Amygdala (tissue), 56 donors: ENCODE data around the gene APOLD1.
"Not testable (repeated sequence)": the region's sequence is repeated elsewhere in the genome, so short reads cannot be mapped to it uniquely, and the experiment has no call there.

ENCODE experiments used
- DNase-seq, 56 donors: peaks; one replicate each; lab custom pipeline; 2025; lab: John Stamatoyannopoulos, UW

APOLD1 gene, protein sequence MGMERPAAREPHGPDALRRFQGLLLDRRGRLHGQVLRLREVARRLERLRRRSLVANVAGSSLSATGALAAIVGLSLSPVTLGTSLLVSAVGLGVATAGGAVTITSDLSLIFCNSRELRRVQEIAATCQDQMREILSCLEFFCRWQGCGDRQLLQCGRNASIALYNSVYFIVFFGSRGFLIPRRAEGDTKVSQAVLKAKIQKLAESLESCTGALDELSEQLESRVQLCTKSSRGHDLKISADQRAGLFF

DNA sequence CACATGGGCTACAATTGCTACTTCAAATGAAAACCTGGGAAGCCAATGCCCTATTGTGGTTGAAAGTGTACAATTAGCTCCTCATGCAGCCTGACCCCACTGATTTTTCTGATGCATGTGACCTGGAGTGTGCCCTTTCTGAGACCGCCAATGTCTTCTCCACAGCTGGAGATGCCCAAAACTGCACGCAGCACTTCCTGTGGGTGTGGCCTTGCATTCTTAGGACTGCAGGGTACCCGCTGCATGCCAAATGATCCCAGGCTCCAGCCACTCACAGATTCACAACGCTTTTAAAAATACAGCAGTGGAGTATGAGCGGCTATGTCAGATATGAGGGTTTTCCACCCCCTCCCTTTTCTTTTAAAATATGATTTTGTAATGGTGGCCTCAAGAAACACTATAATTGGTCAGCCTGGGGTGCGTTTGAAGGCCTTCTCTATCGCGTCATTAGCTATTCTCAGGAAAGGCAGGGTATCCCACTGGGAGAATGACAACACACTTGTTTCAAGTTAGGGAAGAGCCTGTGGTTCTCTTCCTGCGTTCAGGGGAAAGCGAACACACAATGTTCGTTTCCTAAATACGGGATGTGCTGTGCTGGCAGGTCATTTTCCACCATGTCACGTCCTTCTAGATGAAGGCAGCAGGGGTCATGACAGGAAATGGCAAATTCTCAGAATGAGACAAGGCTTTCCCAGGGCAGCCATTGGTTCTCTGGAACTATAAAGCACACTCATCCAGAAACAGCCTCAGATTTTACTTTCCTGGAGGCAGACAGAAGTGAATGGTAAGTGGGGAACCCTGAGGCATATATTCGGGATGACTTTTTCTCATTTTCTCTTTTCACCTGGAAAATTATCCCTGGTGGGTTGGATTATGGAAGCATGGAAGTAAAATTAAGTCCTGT, at the start of gene APOLD1:
Gene APOLD1, plus strand, starts transcription at position 749 of the 904 bp plus-strand sequence. Its CDS starts 33 bp downstream, at position 782.
- DNase-seq, result no peak

DNA sequence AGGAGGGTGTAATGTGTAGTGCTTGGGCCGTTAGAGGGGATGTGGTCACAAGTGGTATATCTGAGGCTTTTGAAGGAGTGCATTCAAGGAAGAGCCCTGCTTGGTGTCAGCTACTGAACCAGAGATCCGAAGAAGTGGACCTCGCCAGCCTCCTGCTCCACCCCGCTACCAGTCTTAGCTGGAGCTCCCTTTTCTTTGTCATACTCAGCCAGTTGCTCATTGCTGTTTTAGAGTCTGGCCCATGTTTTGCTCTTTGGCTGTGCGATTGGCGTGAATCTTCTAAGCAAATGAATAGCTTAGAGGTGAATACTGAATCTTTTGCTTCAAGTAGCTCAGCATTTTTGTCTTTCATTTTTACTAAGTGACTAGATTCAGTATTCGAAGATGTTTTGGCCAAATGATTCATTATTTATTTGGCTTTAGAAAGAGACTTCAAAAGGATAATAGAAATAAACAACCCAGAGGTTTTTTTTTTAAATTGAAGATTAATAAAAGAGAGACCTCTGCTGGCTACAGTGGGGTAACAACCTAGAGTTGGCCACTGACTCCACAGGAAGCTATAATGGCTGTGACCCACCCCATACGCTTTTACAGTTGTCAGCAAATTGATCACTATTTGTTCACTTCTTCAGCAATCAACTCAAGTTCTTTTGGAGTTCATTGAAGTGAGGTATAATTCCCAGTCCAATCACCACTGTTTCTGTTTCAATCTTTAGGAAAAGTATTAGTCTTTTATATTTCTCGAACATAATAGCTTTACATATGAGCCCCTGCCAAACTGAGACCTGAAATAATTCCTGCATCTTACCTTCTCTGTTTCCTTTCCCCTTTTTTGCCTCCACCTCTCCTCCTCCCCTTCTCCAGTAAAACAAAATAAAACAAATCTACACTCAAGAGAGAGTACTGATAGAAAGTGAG, 48.4 kb upstream of the APOLD1 start:
- DNase-seq, result peak in 1 of 56 donors; percentile 14

DNA sequence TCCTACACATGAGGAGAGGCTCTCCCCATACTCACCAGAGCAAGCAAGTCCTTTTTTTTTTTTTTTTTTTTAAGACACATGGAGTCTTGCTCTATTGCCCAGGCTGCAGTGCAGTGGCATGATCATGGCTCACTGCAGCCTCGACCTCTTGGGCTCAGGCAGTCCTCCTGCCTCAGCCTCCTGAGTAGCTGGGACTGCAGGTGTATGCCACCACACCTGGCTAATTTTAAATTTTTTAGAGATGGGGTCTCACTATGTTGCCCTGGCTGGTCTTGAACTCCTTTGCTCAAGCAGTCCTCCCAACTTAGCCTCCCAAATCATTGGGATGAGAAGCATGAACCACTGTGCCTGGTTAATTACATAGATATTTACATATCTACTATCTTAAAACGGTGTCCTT, 47.3 kb upstream of the APOLD1 start:
- not testable (repeated sequence) for DNase-seq

DNA sequence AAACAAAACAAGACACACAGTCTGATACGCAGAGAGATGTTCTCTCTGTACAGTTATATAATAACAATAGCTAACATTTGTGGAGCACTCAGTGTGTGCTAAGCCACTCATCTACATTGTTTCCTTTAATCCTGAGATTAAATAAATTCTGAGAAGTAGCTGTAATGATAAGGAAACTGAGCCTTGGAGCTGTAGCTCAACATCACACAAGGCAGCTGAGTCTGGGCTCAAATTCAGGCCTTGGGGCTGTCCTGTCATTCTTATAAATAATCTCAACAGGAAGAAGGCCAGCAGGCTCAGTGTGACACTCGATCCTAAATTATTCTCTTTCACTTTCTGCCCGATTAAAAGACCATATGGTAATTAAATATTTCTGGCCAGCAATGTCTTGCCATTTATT, 43.8 kb upstream of the APOLD1 start:
- DNase-seq, result no peak

DNA sequence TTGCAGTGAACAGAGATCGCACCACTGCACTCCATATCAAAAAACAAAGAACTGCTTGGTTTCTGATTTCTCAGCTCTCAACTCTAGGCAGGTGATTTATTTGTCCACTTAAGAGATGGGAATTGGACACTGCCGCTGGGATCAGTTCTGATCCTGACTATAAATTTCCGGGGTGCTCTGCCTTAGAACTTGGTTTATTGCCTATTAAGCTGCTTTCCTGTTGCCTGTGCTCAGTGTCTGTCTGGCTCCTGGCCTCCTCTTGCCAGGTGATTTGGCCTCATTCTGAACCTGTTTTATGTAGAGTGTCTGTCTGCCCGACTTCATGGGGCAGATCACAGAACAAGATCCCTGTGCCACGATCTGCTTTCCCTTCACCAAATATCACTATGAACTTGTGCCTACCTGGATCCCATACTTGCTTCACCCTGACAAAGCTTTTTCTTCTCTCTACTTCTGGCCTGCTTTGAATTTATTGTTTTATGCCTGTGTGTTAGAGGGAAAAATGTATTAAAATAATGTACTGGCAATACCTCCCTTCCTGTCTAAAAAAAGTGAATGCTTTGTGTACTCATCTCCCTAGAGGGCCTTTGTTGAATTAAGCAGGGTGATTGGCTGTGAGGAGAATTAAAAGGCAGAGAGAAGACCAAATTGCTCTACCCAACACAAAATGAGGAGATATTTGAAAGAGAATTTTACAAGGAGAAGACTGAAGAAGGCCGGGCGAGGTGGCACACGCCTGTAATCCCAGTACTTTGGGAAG, 40.7 kb upstream of the APOLD1 start:
- no peak for DNase-seq

DNA sequence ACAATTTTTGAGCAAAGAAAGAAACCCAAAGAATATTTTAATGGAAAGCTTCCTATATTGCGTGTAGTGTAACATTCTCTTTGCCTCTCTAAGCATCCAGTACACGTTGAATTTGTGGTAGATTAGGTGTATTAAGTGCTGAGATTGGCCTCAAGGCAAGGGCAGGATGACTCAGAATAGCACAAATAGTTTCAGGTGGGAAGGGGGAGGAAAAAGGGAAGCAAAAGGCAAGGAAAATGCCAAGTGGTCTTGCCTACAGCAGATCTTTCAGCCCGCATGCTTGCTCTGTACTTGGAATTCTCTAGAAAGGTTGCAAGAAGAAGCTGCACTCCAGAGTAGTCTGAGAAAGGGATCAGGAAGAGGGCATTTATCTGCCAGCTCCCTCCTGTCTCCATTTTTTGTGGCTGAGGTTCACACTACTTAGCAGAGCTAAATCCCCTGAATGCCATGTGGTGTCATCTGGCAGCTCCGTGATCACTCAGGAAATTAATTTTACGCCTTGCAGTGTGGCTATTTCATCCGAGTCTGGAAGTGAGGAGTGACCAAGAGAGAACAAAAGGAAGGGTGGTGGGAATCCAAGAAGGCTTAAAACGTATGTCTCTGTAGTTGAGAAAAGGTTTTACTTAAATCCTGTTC, 39.8 kb upstream of the APOLD1 start:
- no peak for DNase-seq

DNA sequence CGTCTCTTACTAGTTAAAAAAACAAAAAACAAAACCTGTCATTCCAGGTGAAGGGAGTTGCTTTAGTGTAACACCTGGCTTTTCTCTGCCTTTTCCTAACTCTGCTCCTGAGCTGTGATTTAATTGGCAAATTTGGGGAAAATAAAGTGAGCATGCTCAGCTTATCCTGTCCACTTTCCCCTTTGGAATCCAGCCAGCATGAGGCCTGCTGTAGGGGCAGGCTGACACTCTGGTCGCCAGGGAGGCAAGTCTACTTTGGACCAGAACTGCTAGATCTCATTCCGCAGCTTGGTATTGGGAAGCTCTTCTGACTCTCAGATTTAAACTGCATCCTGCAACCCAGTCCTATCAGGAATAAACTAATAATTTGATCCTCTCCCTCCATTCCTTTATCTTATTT, 38.2 kb upstream of the APOLD1 start:
- no peak for DNase-seq

DNA sequence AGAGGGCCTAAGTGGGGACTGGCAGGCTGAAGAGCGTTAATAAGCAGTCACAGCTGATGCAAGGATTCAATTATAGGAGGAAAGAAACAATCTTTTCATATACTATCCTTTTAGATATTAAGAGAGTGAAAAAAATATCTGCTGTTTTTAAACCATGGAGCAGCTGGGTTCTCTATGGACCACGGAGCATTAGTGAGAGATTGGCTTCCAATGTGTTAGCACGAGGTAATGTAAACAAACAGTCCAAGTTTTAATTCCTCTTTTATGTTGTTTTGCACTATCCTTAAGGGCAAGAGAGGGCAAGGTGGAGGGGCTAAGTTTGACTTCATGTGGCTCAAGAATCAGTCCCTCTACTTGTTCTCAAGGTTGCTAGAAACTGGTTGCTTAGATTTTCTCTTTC, 37.4 kb upstream of the APOLD1 start:
- no peak for DNase-seq

DNA sequence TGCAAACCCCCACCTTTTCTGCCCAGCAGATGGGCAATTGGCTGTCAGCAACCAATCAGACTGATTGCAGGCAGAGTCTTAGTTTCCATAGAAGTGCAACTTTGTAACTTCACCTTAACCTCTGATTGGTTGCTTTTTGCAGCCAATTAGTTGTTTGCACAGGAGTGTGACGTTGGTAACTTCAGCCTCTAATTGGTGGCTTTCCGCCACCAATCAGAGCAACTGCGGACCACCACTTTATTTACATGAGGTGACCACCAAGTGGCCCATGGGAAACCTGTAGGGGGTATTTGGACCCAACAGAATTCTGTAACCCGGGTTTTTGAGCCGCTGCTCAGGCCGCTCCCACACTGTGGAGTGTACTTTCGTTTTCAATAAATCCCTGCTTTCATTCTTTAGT, 36.0 kb upstream of the APOLD1 start:
- peak in 21 of 56 donors; percentile 1 to 65 (median 20) for DNase-seq

DNA sequence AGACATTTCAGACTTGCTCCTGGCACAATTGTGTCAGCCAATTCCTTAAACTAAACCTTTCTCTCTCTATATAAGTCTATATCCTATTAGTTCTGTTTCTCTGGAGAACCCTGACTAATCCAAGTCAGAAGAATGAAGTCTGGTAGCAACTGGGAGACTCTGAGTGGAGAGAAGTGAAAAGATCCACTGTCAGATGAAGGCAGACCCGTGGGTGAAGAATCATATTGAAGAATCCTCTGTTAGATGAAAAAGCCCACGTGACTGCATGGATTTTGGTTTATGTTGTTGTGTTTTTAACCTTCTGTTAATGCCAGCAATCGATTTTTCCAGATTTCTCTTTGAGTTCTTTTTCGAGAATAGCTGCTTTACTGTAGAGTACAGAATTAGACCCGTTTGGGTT, 29.5 kb upstream of the APOLD1 start:
- DNase-seq, result no peak

DNA sequence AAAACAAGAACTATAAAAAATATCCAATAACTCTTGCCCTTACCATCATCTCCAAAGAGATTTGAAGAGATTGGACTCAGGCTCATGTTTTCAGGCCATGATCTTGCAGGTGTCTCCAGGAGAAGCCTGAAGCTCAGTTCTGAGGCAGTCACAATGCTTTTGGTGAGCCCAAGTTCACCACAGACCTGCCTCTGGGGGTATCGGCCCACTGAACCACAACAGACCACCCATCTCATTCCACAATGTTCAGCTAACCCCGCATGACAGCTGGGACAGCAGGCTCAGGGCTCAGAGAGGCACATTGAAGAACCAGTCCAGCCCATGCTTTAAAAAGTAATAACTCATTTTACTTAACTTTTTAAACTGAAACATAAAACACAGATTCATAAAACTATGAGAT, 28.3 kb upstream of the APOLD1 start:
- no peak for DNase-seq

DNA sequence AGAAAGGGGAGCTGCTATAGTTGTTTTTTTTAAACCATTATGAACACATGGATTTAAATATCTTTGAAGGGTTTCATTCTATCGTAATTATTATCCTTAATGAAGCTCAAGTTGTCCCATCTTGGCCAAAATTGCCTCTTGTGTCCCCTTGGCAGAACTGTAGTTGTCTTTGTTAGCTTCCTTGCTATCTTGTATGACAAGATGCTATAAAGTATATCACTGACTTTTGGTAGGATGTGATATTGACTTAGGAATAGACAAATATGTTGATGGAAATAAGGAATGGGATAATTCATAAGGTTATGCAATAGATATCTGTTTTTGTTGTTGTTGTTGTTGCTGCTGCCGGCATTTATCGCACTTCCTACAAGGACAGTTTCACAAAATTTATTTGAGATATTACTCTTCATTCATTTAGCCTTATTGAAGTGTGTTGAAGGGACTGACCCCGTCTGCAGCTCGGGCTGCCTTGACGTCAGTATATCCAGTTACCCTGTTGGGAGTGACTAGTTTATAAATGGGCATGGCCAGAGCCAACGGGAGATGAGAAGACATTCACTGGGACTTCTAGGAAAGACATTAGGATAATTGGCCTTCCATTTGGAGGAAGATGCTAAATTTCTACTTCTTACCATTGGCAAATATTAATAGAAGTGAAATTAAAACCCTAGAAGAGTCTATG, 26.1 kb upstream of the APOLD1 start:
- DNase-seq, result no peak

DNA sequence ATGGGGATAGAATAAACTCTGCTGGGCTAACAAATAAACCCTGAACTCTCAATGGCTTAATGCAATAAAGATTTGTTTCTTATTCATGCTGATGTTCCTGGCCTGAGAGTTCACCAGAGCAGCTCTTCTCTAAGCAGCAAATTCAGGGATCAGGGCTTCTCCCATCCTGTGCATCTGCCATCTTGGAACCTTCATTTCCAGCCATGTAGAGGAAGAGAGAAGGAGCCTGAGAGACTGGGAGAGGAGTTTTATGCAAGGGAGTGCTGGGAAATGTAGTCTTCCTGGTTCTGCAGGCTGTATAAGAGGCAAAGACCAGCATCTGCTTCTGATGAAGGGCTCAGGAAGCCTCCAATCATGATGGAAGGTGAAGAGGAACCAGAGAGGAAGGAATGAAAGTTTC, 20.6 kb upstream of the APOLD1 start:
- DNase-seq, result no peak

DNA sequence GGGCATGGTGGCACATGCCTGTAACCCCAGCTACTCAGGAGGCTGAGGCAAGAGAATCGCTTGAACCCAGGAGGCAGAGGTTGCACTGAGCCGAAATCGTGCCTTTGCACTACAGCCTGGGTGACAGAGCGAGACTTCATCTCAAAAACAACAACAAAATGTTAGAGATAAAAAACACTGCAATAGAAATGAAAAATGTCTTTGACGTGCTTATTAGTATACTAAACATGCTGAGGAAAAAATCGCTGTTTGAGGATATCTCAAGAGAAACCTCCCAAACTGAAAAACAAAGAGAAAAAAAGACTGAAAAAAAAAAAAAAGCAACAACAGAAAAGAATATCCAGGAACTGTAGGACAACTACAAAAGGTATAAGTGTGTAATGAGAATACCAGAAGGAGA, 15.2 kb upstream of the APOLD1 start:
- DNase-seq, result no peak

DNA sequence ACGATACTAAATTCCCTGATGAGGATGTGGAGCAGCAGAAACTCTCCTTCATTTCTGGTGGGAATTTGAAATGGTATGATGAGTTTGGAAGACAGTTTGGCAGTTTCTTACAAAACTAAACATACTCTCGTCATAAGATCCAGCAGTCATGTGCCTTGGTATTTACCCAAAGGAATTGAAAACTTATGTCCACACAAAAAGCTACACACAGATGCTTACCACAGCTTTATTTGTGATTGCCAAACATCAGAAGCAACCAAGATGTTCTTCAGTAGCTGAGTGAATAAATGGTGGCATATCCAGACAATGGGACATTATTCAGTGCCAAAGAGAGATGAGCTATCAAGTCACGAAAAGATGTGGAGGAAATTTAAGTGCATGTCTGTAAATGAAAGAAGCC, 10.7 kb upstream of the APOLD1 start:
- DNase-seq, result no peak

DNA sequence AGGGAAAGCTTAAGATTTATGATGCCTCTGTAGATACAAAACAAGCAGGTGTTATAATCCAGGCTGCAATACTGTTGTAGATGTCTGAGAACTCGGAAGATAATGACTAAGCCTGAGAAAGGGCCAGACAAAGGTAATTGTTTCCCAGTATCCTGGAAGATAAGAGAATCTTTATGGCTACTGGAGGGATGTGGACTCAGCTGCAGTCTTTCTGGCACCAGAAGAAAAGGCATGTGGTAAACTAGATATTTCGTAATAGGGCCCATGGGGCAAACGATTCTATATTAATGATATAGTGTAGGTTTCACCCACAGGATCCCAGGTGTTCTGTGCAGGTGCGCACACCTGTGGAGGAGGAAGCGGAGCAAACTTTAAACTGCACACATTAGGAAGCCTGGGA, 9.2 kb upstream of the APOLD1 start:
- DNase-seq, result no peak

DNA sequence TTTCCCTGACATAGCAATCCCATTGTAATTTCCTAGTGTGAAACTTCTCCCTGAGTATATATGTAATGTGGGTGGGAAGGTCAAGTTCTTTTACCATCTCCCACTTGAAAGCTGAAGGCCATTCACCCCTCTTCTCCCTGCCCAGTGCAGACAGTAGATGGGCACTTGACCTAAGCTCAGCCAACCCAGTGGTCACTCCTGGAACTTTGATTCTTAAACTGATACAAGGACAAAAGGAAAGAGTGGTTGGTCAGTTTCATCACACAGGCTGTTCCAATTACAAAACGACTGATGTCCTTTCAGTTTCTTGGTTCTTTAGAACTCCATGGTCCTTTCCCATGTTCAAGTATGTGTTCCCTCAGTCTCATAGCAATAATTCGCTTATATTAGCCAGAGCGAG, 8.4 kb upstream of the APOLD1 start:
- DNase-seq, result no peak

DNA sequence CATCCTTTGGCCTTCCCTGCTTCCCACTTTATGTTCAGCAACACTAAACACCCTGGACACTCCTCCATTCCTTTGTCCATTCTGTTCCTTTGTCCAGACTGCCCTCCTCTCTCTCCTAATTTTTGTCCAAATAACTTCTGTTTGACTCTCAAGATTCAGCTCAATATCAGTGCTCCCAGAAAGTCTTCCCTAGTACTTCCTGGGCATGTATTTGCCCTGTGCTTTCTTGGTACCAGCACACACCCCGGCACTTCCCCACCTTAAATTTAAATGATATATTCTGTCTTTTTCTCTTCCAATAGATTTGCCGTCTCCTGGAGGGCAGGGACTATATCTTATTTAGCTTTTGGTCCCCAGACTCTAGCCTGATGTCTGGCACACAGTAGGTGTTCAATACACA, 6.5 kb upstream of the APOLD1 start:
- no peak for DNase-seq

DNA sequence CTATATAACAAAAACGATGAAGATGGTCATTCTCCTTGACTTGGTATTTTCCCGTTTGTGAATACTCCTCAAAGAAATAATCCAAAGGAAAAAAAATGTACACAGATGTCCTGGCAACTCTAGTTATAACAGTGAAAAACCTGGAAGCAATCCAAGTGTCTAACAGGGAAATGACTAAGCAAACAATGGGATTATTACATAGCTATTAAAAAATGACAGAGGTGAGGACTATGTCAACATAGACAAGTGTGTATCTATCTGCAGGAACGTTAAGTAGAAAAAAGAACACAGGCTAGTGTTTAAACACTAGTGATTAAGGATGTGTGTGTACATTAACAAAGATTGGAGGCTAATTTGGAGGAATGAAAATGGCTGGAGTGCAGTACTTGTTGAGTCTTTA, 5.9 kb upstream of the APOLD1 start:
- no peak for DNase-seq
